Measurements from ENCODE around the gene PI4KB. TPM values are rescaled to one million over a fixed set of nuclear protein-coding genes. Genes with fewer than 3 reads are reported as not detected.
A peak's percentile ranks its signal among the peaks of the same experiment; 100 is the strongest.

The PI4KB gene
- total RNA-seq, 1 donor from 2014 or later: 68.7 TPM

DNA sequence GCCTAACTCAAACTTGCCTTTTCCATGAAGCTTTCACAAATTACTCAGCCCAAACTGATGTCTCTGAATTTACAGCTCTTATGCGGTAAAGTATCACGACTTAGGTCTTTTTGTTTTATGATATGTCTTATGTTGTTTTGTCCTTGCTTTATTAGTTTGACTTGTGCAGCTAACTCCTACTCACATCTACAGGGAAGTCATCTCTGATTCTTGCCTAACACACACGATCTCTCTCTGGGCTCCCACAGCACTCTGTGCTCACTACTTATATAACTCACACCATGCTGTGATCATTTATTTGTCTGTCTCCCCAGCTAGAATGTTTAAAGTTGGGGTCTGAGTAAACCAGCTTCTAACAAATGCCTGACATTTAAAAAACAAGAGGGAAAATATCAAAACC is 9.3 kb upstream of the PI4KB start:
- TF ChIP-seq, protein P1, sequence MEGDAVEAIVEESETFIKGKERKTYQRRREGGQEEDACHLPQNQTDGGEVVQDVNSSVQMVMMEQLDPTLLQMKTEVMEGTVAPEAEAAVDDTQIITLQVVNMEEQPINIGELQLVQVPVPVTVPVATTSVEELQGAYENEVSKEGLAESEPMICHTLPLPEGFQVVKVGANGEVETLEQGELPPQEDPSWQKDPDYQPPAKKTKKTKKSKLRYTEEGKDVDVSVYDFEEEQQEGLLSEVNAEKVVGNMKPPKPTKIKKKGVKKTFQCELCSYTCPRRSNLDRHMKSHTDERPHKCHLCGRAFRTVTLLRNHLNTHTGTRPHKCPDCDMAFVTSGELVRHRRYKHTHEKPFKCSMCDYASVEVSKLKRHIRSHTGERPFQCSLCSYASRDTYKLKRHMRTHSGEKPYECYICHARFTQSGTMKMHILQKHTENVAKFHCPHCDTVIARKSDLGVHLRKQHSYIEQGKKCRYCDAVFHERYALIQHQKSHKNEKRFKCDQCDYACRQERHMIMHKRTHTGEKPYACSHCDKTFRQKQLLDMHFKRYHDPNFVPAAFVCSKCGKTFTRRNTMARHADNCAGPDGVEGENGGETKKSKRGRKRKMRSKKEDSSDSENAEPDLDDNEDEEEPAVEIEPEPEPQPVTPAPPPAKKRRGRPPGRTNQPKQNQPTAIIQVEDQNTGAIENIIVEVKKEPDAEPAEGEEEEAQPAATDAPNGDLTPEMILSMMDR (IDR thresholded peaks at IDR 0.05; ENCODE audit: partially characterized antibody, unreplicated experiment): no peak
- H3K4me1 Mint-ChIP-seq (ENCODE audit: low read depth, unreplicated experiment): peaks cover 5% of the 10 kb centered on the region
- H3K27me3 Mint-ChIP-seq (ENCODE audit: unreplicated experiment): no peaks in the 10 kb centered on the region
- peaks cover 2% of the 10 kb centered on the region for H3K9me3 Mint-ChIP-seq (ENCODE audit: unreplicated experiment)
- H3K4me3 Mint-ChIP-seq (ENCODE audit: unreplicated experiment): no peak overlapping the region
- no peak for DNase-seq
- H3K27ac Mint-ChIP-seq (ENCODE audit: unreplicated experiment): no peak overlapping the region
- no peaks in the 10 kb centered on the region for H3K36me3 Mint-ChIP-seq (ENCODE audit: unreplicated experiment)

DNA sequence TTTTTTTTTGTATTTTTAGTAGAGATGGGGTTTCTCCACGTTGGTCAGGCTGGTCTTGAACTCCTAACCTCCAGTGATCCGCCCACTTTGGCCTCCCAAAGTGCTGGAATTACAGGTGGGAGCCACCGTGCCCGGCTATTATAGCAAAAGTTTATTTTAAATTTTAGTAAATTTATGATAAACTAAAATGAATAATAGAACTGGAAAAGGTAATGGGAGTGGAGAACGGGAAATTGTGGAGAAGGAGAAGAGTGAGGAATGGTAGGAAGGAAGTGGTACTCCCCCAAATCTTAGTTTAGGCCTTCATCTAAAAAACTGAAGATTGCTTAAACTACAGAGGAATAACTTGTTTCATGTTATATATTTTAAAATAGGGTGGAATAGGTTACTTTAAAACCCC is 7.6 kb upstream of the PI4KB start:
- Mint-ChIP-seq H3K36me3 (ENCODE audit: unreplicated experiment) (no peaks in the 10 kb centered on the region), H3K4me1 (ENCODE audit: low read depth, unreplicated experiment) (no peaks in the 10 kb centered on the region), H3K9me3 (ENCODE audit: unreplicated experiment) (peaks cover under 1% of the 10 kb centered on the region), H3K27ac (ENCODE audit: unreplicated experiment) (no peak overlapping the region), H3K4me3 (ENCODE audit: unreplicated experiment) (no peak overlapping the region), H3K27me3 (ENCODE audit: unreplicated experiment) (no peaks in the 10 kb centered on the region)
- TF ChIP-seq, protein P1 (IDR thresholded peaks at IDR 0.05; ENCODE audit: partially characterized antibody, unreplicated experiment): no peak
- no peak for DNase-seq

DNA sequence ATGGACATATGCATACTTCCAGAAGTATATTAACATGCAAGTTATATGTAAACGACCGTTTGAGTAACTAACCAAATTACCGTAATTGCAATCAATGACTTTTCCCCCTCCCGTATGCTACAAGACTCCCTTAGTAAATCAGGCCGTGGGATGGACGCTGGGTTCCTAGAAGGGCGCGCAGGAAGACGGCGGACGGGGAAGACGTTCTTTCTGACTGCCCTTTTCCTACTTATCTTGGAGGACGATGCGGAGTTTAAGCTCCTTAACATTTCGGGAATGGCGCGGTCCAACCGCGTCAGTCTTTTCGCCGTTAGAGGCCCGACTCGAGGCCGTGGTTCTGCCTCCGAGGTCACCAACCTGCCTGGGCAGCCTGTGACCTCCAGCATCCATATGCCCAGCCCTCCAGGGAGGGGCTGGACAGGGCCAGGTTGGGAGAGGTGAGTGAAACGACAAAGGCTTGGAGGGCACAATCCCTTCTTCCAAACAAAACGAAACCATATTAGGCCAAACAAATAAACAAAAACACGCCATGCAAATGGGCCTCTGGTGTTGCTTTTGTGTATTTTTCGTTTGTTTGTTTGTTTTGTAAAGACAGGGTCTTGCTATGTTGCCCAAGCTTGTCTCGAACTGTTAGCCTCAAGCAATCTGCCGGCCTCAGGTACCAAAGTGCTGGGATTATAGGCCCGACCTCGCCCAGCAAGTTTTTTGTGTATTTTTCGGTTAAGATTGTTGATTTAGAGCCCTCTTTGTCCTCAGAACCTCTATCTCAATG is 873 bp upstream of the PI4KB start:
- peak overlapping the region; percentile 99 for H3K4me3 Mint-ChIP-seq (ENCODE audit: unreplicated experiment)
- peak; percentile 56 for DNase-seq
- H3K9me3 Mint-ChIP-seq (ENCODE audit: unreplicated experiment): peaks cover 5% of the 10 kb centered on the region
- TF ChIP-seq, protein P1 (IDR thresholded peaks at IDR 0.05; ENCODE audit: partially characterized antibody, unreplicated experiment): no peak
- H3K36me3 Mint-ChIP-seq (ENCODE audit: unreplicated experiment): no peaks in the 10 kb centered on the region
- H3K27ac Mint-ChIP-seq (ENCODE audit: unreplicated experiment): peak overlapping the region; percentile 93
- H3K27me3 Mint-ChIP-seq (ENCODE audit: unreplicated experiment): peaks cover 9% of the 10 kb centered on the region
- peaks cover 25% of the 10 kb centered on the region for H3K4me1 Mint-ChIP-seq (ENCODE audit: low read depth, unreplicated experiment)

DNA sequence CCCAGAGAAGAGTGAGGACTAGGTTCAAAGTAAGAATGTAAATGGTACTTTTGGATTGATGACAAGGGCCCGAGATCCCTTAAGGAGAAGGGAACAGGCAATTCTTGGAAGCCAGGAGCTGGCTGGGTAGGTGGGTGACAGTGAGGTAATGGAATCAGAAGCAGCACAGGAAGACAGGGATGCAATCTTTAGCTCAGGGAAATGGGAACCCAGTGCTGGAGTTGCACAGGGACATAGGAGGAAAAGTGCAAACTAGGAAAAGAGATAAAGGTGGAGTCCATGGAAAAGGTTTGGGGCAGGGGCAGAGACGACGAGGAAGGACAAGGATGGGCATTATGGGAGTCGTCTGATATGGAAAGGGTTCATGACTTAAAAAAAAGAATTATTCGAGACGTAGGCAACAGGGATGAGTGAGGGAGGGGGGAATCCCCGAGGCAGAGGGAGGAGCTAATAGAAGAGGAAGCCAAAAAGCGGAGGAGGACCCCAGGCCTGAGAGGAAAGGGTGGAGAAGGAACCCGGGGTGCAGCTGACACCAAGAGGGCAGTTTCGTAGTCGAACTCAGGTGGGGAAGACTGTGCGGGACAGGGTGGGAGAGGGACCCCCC is 495 bp downstream of the PI4KB start:
- TF ChIP-seq, protein P1 (IDR thresholded peaks at IDR 0.05; ENCODE audit: partially characterized antibody, unreplicated experiment): no peak
- Mint-ChIP-seq H3K4me1 (ENCODE audit: low read depth, unreplicated experiment) (peaks cover 30% of the 10 kb centered on the region), H3K27me3 (ENCODE audit: unreplicated experiment) (peaks cover 13% of the 10 kb centered on the region), H3K36me3 (ENCODE audit: unreplicated experiment) (no peaks in the 10 kb centered on the region), H3K27ac (ENCODE audit: unreplicated experiment) (peak overlapping the region; percentile 96), H3K9me3 (ENCODE audit: unreplicated experiment) (peaks cover 5% of the 10 kb centered on the region), H3K4me3 (ENCODE audit: unreplicated experiment) (peak overlapping the region; percentile 99)
- peak; percentile 26 for DNase-seq
